Measurements from ENCODE around the gene FLOT2. TPM values are rescaled to one million over a fixed set of nuclear protein-coding genes. Genes with fewer than 3 reads are reported as not detected.

Gene FLOT2
- total RNA-seq, 1 donor from 2014 or later = 74.1 TPM

GRCh38 chr17:28942925-28943324, 45.4 kb upstream of the FLOT2 start:
- no peak for DNase-seq (ENCODE audit: low spot score)
- no peak for TF ChIP-seq CTCF (IDR thresholded peaks at IDR 0.05)
- no peaks in the 10 kb centered on the region for H3K27me3 Mint-ChIP-seq (ENCODE audit: low read depth)
- H3K4me3 Mint-ChIP-seq (ENCODE audit: unreplicated experiment) = no peak overlapping the region
- no peaks in the 10 kb centered on the region for H3K9me3 Mint-ChIP-seq (ENCODE audit: low read depth)
- peaks cover 6% of the 10 kb centered on the region for H3K36me3 Mint-ChIP-seq (ENCODE audit: low read depth)
- peaks cover 58% of the 10 kb centered on the region for H3K4me1 Mint-ChIP-seq (ENCODE audit: low read depth)
- H3K27ac Mint-ChIP-seq (ENCODE audit: unreplicated experiment) = no peak overlapping the region

GRCh38 chr17:28941251-28941650, 43.7 kb upstream of the FLOT2 start:
- no peak for TF ChIP-seq CTCF (IDR thresholded peaks at IDR 0.05)
- H3K36me3 Mint-ChIP-seq (ENCODE audit: low read depth) = peaks cover 6% of the 10 kb centered on the region
- no peaks in the 10 kb centered on the region for H3K27me3 Mint-ChIP-seq (ENCODE audit: low read depth)
- H3K9me3 Mint-ChIP-seq (ENCODE audit: low read depth) = no peaks in the 10 kb centered on the region
- no peak overlapping the region for H3K4me3 Mint-ChIP-seq (ENCODE audit: unreplicated experiment)
- no peak overlapping the region for H3K27ac Mint-ChIP-seq (ENCODE audit: unreplicated experiment)
- no peak for DNase-seq (ENCODE audit: low spot score)
- H3K4me1 Mint-ChIP-seq (ENCODE audit: low read depth) = peaks cover 47% of the 10 kb centered on the region

- no peak overlapping the region for H3K4me3 Mint-ChIP-seq (ENCODE audit: unreplicated experiment)
- H3K36me3 Mint-ChIP-seq (ENCODE audit: low read depth) = peaks cover 6% of the 10 kb centered on the region
- DNase-seq (ENCODE audit: low spot score) = no peak
- peaks cover 45% of the 10 kb centered on the region for H3K4me1 Mint-ChIP-seq (ENCODE audit: low read depth)
- H3K27me3 Mint-ChIP-seq (ENCODE audit: low read depth) = no peaks in the 10 kb centered on the region
- no peaks in the 10 kb centered on the region for H3K9me3 Mint-ChIP-seq (ENCODE audit: low read depth)
- TF ChIP-seq CTCF (IDR thresholded peaks at IDR 0.05) = no peak
- no peak overlapping the region for H3K27ac Mint-ChIP-seq (ENCODE audit: unreplicated experiment)
Measured at GRCh38 chr17:28940675-28941074, 43.1 kb upstream of the FLOT2 start.

- Mint-ChIP-seq H3K27me3 (ENCODE audit: low read depth) (no peaks in the 10 kb centered on the region), H3K4me1 (ENCODE audit: low read depth) (peaks cover 40% of the 10 kb centered on the region)
Measured at GRCh38 chr17:28940142-28940541, 42.6 kb upstream of the FLOT2 start.

GRCh38 chr17:28938552-28938951, 41.0 kb upstream of the FLOT2 start:
- no peaks in the 10 kb centered on the region for H3K27me3 Mint-ChIP-seq (ENCODE audit: low read depth)
- DNase-seq (ENCODE audit: low spot score) = no peak
- peak overlapping the region; percentile 18 for H3K27ac Mint-ChIP-seq (ENCODE audit: unreplicated experiment)
- peaks cover 6% of the 10 kb centered on the region for H3K36me3 Mint-ChIP-seq (ENCODE audit: low read depth)
- TF ChIP-seq CTCF (IDR thresholded peaks at IDR 0.05) = no peak
- peaks cover 35% of the 10 kb centered on the region for H3K4me1 Mint-ChIP-seq (ENCODE audit: low read depth)
- no peak overlapping the region for H3K4me3 Mint-ChIP-seq (ENCODE audit: unreplicated experiment)
- H3K9me3 Mint-ChIP-seq (ENCODE audit: low read depth) = no peaks in the 10 kb centered on the region

More at GRCh38 chr17:28940142-28940541, 42.6 kb upstream of the FLOT2 start:
- DNase-seq (ENCODE audit: low spot score) = no peak
- no peak for TF ChIP-seq CTCF (IDR thresholded peaks at IDR 0.05)
- Mint-ChIP-seq H3K4me3 (ENCODE audit: unreplicated experiment) (no peak overlapping the region), H3K36me3 (ENCODE audit: low read depth) (peaks cover 6% of the 10 kb centered on the region), H3K9me3 (ENCODE audit: low read depth) (no peaks in the 10 kb centered on the region), H3K27ac (ENCODE audit: unreplicated experiment) (no peak overlapping the region)
